ENCODE results near the gene UCN3.
"Not testable (repeated sequence)": the region's sequence is repeated elsewhere in the genome, so short reads cannot be mapped to it uniquely, and the experiment has no call there.

The UCN3 gene

DNA sequence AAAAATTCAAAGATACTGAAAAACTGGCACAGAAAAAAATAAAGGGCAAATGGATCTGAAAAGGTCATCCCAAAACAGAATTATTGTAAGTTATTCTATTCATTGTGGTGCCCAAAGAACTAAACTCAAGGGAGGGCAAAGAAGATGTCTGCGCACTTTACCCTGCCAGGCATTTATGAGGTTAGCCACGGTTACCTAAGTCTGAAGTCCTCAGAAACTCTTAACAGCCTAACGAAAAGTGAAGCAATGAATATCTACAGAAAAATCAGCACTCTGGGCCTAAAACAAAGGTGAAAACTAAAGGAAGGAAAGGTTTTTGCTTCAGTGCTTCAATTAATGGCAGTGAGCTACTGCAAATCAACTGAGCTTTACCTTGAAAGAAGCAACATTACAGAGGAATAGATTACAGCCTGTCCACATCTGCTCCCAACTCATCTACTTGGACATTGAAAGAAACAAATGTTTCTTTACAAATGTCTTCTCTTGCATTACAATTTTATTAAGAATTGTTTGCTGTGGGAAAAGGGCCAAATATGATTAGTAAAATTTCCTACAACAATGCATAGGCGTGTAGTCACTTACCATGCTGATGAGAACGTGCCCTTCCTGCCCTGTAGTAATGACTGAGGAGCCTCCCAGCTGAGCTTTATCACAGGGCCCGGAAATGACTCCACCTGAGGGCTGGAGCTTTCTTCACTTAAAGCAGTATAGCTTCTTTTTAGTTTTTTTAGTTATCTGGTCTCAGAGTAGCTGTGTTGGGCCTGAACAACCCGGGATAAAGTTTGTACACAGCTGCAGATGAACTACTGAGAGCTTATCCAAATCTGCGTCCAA is 39.7 kb downstream of the UCN3 start, which contains the start of gene TUBAL3:
TSS of gene TUBAL3 (minus strand) at position 621 of the 834 bp plus-strand sequence. CDS start at position 585, 36 bp downstream.
- in situ Hi-C loops (cut with HindIII; ENCODE audit: low sequenced_read_pairs): no loop called here

DNA sequence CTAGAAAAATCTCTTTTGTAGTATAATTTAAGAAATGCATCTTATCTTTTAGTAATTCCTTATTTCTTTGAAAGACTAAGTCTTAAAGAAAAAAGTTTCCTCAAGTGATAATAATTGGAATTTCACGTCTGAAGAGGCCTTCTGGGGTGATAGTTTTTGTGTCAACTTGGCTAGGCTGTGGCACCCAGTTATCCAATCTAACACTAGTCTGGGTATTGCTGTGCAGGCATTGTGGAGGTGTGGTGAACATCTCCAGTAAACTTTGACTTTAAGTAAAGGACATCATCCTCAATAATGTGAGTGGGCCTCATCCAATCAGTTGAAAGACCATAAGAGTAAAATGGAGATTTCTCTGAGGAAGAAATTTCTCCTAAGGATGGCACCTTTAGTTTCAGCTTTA is 42.2 kb downstream of the UCN3 start:
- in situ Hi-C loops (cut with HindIII; ENCODE audit: low sequenced_read_pairs): no loop called here

GRCh38 chr10:5410787-5411186 is 46.0 kb downstream of the UCN3 start:
- in situ Hi-C loops (cut with HindIII; ENCODE audit: low sequenced_read_pairs): not testable (repeated sequence)

GRCh38 chr10:5411941-5412276 is 47.1 kb downstream of the UCN3 start:
- in situ Hi-C loops (cut with HindIII; ENCODE audit: low sequenced_read_pairs): no loop called here

GRCh38 chr10:5412277-5412941 is 47.6 kb downstream of the UCN3 start, which contains the start of gene NET1:
NET1 (plus strand) TSS chr10:5412557; CDS start chr10:5412693, 136 bp downstream.
- in situ Hi-C loops (cut with HindIII; ENCODE audit: low sequenced_read_pairs): no loop called here

- in situ Hi-C loops (cut with HindIII; ENCODE audit: low sequenced_read_pairs): no loop called here
Measured at GRCh38 chr10:5413012-5413938, 48.5 kb downstream of the UCN3 start.

DNA sequence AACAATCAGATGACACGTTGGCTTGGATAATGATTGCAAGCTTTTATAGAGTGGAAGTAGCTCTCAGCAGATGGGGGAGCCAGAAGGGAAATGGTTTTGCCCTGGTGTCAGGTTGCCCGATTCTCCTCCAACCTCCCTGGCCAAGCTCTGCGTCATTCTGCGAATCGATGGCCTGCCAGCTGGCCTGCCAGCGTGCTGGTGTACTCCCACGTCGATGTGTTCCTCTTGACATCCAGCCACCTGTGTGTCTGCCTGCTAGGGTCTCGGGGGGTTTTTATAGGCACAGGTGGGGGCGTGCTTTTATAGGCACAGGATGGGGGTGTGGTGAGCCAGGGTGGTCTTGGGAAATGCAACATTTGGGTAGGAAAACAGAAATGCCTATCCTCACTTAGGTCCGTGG is 52.2 kb downstream of the UCN3 start:
- in situ Hi-C loops (cut with HindIII; ENCODE audit: low sequenced_read_pairs): no loop called here

DNA sequence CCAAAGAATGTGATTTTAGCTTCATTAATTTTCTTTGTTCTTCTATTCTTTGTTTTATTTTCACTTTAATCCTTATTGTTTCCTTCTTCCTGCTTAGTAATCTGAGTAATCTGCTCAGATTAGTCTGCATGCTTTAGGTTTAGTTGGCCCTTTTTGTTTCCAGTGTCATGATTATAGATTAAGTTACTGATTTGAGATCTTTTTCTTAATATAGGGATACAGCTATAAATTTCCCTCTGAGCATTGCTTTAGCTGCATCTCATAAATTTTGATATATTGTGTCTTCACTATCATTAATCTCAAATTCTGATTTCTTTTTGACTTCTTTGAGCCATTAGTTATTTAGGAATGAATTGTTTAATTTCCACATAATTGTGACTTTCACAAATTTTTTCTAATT is 53.8 kb downstream of the UCN3 start:
- in situ Hi-C loops (cut with HindIII; ENCODE audit: low sequenced_read_pairs): no loop called here

DNA sequence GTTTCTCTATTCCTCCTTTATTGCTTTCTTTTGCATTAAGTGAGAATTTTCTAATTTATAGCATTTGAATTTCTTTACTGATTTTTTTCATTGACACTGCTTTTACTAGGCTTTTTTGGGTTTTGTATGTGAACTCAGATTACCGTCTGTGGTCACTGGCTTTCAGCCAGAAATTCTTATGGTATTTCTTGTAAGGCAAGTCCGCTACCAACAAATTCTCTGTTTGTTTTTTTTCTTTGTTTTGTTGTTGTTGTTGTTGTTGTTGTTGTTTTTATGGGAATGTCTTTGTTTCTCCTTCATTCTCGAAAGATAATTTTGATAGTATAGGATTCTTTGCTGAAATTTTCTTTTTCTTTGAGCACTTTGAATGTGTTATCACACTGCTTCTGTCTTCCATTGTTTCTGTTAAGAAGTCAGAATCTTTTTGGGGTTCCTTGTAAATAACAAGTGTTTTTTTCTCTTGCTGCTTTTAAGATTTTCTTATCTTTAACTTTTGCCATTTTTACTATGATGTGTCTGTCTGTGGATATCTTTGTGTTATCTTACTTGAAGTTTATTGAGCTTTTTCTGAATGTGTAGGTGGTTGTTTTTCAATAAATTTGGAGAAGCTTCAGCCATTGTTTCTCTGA is 54.8 kb downstream of the UCN3 start:
- in situ Hi-C loops (cut with HindIII; ENCODE audit: low sequenced_read_pairs): no loop called here

DNA sequence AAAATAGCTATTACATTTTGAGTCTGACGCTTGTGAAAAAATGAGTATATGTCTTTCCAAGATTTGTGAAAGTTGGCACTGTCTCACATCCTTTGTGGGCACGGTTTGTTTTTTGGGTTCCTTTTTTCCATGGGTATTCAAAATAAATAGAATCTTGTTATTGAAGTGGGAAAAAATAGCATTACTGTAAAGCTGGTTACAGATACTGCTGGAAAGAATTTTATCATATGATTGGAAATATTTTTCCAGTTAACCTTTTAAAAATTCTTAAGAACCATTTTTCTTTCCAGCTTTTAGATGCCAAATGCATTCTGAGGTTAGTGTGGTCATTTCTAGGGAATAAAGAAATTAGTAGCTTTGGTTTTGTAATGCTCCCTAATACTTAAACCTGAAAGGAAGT is 59.0 kb downstream of the UCN3 start:
- in situ Hi-C loops (cut with HindIII; ENCODE audit: low sequenced_read_pairs): no loop called here

Data from DLD1 (cell line).